Measurements from ENCODE around the gene CCDC9B. TPM values are rescaled to one million over a fixed set of nuclear protein-coding genes. Genes with fewer than 3 reads are reported as not detected.

CCDC9B gene
- total and polyA plus RNA-seq, 2 donors (not counting 1 experiment from before 2014, with no cell fraction given) = 2.0 to 38.0 TPM

DNA sequence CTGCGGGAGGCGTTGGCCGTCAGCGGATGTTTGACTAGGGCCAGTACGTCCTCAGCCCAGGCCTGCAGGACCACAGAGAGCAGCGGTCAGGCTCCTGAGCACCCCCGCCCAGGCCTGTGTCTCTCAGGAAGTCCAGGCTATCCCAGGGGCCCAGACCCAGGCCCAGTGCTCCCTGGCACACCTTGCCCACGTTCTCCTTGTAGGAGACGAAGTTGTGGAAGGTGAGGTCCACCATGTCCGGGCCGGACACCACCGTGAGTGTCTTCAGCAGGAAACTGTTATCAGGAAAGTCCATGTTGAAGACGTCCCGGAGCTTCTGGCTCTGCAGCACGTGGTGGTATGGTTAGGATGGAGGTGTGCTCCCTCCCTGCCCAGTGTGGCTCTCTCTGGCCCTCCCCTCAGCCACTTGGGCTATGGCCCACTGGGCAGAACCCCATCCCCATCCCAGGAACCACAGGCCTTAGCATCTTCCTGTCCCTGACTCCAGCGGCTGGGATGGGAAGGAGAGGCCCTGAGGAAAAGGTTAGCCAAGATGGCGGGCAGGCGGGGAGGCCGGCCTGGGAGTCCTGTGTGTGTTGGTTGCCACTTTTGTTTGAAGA lies 38.4 kb downstream of the CCDC9B start:
- H3K27me3 ChIP-seq (ENCODE audit: control insufficient read depth, insufficient read depth, low read length) = peaks cover 23% of the 10 kb centered on the region

DNA sequence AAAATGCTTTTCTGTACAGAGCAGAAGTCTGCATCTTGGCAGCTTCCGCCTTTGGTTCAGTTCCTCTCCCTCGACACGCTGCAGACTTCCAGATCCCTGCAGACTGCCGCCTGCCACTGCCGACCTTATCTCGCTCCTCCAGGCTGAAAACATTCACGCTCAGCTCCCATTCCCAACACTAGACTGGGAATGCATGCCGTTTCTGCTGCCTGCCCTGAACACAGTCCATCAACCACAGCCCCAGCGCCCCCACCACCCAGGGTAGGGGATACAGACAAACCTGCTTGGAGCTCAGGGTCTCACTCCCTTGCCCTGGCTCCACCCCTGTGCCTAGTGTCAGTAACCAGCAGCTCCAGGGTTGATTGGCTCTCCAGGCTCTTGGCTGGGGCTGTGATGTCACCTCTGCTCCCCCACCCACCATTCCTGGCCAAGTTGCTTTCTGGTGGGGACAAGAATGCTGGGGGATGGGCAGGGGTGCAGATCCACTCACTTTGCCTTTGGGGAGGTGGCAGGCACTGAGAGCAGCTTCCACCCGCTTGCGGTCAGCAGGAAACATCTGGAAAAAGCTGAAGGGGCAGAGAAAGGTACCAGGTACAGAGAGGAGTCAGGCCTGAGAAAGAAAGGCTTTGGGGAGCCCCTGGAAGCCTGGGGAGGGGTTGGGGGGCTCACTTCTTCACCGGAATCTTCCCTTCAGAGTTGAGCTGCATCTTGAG lies 39.1 kb downstream of the CCDC9B start:
- H3K9me3 ChIP-seq (ENCODE audit: control insufficient read depth, insufficient read depth, low read depth, low read length) = no peaks in the 10 kb centered on the region
- no peak overlapping the region for H3K9ac ChIP-seq (ENCODE audit: insufficient read depth, low read length)
- H3K4me1 ChIP-seq (ENCODE audit: control insufficient read depth, extremely low read depth, insufficient read depth, low read length) = no peaks in the 10 kb centered on the region
- TF ChIP-seq CTCF (conservative IDR thresholded peaks at IDR 0.05 in 1 of 2, IDR thresholded peaks at IDR 0.05 in 1 of 2; ENCODE audit: low read depth in 1 of 2, low read length in 2 of 2) = no peak
- H3K27me3 ChIP-seq (ENCODE audit: control insufficient read depth, insufficient read depth, low read length) = peaks cover 22% of the 10 kb centered on the region
- H3K4me2 ChIP-seq (ENCODE audit: extremely low read depth, insufficient read depth, low read length) = no peak overlapping the region
- H3K79me2 ChIP-seq (ENCODE audit: control insufficient read depth, insufficient read depth, low read length) = no peaks in the 10 kb centered on the region
- H3K4me3 ChIP-seq (replicated peaks in 1 of 4; ENCODE audit: control extremely low read depth in 1 of 4, insufficient read depth in 1 of 4, low read depth in 3 of 4, low read length in 4 of 4) = no peak overlapping the region
- H3K27ac ChIP-seq (ENCODE audit: insufficient read depth, low read length) = no peak overlapping the region
- H4K20me1 ChIP-seq (ENCODE audit: control insufficient read depth, extremely low read depth, insufficient read depth, low read length) = no peaks in the 10 kb centered on the region
- DNase-seq (ENCODE audit: low read depth in 2 of 2) = no peak
- H3K36me3 ChIP-seq (ENCODE audit: control insufficient read depth, insufficient read depth, low read length) = no peaks in the 10 kb centered on the region
- H2AFZ ChIP-seq (ENCODE audit: low read length) = no peak overlapping the region

More for the DNA sequence above, 38.4 kb downstream of the CCDC9B start:
- Histone ChIP-seq H3K4me3 (replicated peaks in 1 of 4; ENCODE audit: control extremely low read depth in 1 of 4, insufficient read depth in 1 of 4, low read depth in 3 of 4, low read length in 4 of 4) (no peak overlapping the region), H3K27ac (ENCODE audit: insufficient read depth, low read length) (no peak overlapping the region), H3K4me2 (ENCODE audit: extremely low read depth, insufficient read depth, low read length) (no peak overlapping the region), H3K4me1 (ENCODE audit: control insufficient read depth, extremely low read depth, insufficient read depth, low read length) (no peaks in the 10 kb centered on the region), H3K9ac (ENCODE audit: insufficient read depth, low read length) (no peak overlapping the region), H3K36me3 (ENCODE audit: control insufficient read depth, insufficient read depth, low read length) (no peaks in the 10 kb centered on the region), H3K9me3 (ENCODE audit: control insufficient read depth, insufficient read depth, low read depth, low read length) (no peaks in the 10 kb centered on the region), H2AFZ (ENCODE audit: low read length) (no peak overlapping the region), H3K79me2 (ENCODE audit: control insufficient read depth, insufficient read depth, low read length) (no peaks in the 10 kb centered on the region), H4K20me1 (ENCODE audit: control insufficient read depth, extremely low read depth, insufficient read depth, low read length) (no peaks in the 10 kb centered on the region)
- TF ChIP-seq CTCF (conservative IDR thresholded peaks at IDR 0.05 in 1 of 2, IDR thresholded peaks at IDR 0.05 in 1 of 2; ENCODE audit: low read depth in 1 of 2, low read length in 2 of 2) = no peak
- no peak for TF ChIP-seq EZH2 (IDR thresholded peaks at IDR 0.05; ENCODE audit: low read length, missing control alignments)
- no peak for DNase-seq (ENCODE audit: low read depth in 2 of 2)

DNA sequence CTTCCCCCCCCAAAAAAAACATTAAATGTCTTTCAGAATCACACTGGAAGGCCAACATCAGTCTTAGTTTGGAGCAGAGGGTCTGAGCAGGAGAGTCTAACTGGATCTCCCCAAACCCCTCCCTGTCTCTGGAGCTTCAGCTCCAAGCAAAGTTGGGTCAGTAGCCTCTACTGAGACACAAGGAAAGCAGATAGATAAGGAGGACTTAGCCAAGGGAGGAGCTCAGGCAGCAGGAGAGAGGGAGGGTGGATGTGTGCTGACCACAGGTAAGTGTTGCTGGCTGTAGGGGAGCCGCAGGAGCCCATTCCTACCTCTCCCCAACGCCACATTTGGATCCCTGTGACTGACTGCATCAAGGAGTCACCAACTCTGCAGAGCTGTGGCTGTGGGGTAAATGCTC lies 40.0 kb downstream of the CCDC9B start:
- TF ChIP-seq EZH2 (IDR thresholded peaks at IDR 0.05; ENCODE audit: low read length, missing control alignments) = no peak
- TF ChIP-seq CTCF (conservative IDR thresholded peaks at IDR 0.05 in 1 of 2, IDR thresholded peaks at IDR 0.05 in 1 of 2; ENCODE audit: low read depth in 1 of 2, low read length in 2 of 2) = no peak
- H4K20me1 ChIP-seq (ENCODE audit: control insufficient read depth, extremely low read depth, insufficient read depth, low read length) = no peaks in the 10 kb centered on the region
- H3K4me1 ChIP-seq (ENCODE audit: control insufficient read depth, extremely low read depth, insufficient read depth, low read length) = no peaks in the 10 kb centered on the region
- H3K27me3 ChIP-seq (ENCODE audit: control insufficient read depth, insufficient read depth, low read length) = peaks cover 28% of the 10 kb centered on the region
- no peaks in the 10 kb centered on the region for H3K79me2 ChIP-seq (ENCODE audit: control insufficient read depth, insufficient read depth, low read length)
- H3K9me3 ChIP-seq (ENCODE audit: control insufficient read depth, insufficient read depth, low read depth, low read length) = no peaks in the 10 kb centered on the region
- H3K4me2 ChIP-seq (ENCODE audit: extremely low read depth, insufficient read depth, low read length) = no peak overlapping the region
- H3K9ac ChIP-seq (ENCODE audit: insufficient read depth, low read length) = no peak overlapping the region
- H2AFZ ChIP-seq (ENCODE audit: low read length) = no peak overlapping the region
- no peak for DNase-seq (ENCODE audit: low read depth in 2 of 2)
- H3K36me3 ChIP-seq (ENCODE audit: control insufficient read depth, insufficient read depth, low read length) = no peaks in the 10 kb centered on the region
- H3K4me3 ChIP-seq (replicated peaks in 1 of 4; ENCODE audit: control extremely low read depth in 1 of 4, insufficient read depth in 1 of 4, low read depth in 3 of 4, low read length in 4 of 4) = no peak overlapping the region
- H3K27ac ChIP-seq (ENCODE audit: insufficient read depth, low read length) = no peak overlapping the region
